ENCODE data around the gene GOLPH3.

Gene GOLPH3

DNA sequence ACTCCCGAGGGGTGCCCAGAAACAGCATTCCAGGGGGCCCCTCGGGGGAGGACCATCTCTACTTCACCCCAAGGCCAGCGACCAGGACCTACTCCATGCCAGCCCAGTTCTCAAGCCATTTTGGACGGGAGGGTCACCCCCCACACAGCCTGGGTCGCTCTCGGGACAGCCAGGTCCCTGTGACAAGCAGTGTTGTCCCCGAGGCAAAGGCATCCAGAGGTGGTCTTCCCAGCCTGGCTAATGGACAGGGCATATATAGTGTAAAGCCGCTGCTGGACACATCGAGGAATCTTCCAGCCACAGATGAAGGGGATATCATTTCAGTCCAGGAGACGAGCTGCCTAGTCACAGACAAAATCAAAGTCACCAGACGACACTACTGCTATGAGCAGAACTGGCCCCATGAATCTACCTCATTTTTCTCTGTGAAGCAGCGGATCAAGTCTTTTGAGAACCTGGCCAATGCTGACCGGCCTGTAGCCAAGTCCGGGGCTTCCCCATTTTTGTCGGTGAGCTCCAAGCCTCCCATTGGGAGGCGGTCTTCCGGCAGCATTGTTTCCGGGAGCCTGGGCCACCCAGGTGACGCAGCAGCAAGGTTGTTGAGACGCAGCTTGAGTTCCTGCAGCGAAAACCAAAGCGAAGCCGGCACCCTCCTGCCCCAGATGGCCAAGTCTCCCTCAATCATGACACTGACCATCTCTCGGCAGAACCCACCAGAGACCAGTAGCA, 83.9 kb downstream of the GOLPH3 start:
- Histone ChIP-seq H3K9ac (no peak overlapping the region), H2AFZ (ENCODE audit: low read depth) (no peak overlapping the region), H3K4me2 (no peak overlapping the region), H3K36me3 (ENCODE audit: insufficient read depth) (no peaks in the 10 kb centered on the region), H3K4me1 (ENCODE audit: low read depth, poor library complexity, severe bottlenecking) (peaks cover 15% of the 10 kb centered on the region), H3K79me2 (ENCODE audit: insufficient read depth, low read depth) (no peaks in the 10 kb centered on the region), H3K27ac (no peak overlapping the region), H4K20me1 (ENCODE audit: insufficient read depth) (no peaks in the 10 kb centered on the region), H3K27me3 (ENCODE audit: insufficient read depth, low read depth) (no peaks in the 10 kb centered on the region), H3K4me3 (IDR thresholded peaks at IDR 0.05; ENCODE audit: insufficient read depth, low read depth, low read length) (no peak overlapping the region)
- TF ChIP-seq, protein P1, sequence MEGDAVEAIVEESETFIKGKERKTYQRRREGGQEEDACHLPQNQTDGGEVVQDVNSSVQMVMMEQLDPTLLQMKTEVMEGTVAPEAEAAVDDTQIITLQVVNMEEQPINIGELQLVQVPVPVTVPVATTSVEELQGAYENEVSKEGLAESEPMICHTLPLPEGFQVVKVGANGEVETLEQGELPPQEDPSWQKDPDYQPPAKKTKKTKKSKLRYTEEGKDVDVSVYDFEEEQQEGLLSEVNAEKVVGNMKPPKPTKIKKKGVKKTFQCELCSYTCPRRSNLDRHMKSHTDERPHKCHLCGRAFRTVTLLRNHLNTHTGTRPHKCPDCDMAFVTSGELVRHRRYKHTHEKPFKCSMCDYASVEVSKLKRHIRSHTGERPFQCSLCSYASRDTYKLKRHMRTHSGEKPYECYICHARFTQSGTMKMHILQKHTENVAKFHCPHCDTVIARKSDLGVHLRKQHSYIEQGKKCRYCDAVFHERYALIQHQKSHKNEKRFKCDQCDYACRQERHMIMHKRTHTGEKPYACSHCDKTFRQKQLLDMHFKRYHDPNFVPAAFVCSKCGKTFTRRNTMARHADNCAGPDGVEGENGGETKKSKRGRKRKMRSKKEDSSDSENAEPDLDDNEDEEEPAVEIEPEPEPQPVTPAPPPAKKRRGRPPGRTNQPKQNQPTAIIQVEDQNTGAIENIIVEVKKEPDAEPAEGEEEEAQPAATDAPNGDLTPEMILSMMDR (conservative IDR thresholded peaks at IDR 0.05; ENCODE audit: low read depth, low read length) = no peak

DNA sequence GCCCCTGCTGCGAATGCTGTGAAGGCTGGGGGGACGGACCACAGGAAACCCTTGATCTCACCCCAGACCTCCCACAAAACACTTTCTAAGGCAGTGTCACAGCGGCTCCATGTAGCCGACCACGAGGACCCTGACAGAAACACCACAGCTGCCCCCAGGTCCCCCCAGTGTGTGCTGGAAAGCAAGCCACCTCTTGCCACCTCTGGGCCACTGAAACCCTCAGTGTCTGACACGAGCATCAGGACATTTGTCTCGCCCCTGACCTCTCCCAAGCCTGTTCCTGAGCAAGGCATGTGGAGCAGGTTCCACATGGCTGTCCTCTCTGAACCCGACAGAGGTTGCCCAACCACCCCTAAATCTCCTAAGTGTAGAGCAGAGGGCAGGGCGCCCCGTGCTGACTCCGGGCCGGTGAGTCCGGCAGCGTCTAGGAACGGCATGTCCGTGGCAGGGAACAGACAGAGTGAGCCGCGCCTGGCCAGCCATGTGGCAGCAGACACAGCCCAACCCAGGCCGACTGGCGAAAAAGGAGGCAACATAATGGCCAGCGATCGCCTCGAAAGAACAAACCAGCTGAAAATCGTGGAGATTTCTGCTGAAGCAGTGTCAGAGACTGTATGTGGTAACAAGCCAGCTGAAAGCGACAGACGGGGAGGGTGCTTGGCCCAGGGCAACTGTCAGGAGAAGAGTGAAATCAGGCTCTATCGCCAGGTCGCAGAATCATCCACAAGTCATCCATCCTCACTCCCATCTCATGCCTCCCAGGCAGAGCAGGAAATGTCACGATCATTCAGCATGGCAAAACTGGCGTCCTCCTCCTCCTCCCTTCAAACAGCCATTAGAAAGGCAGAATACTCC, 84.7 kb downstream of the GOLPH3 start:
- no peaks in the 10 kb centered on the region for H3K79me2 ChIP-seq (ENCODE audit: insufficient read depth, low read depth)
- H3K4me2 ChIP-seq = no peak overlapping the region
- no peaks in the 10 kb centered on the region for H3K36me3 ChIP-seq (ENCODE audit: insufficient read depth)
- H2AFZ ChIP-seq (ENCODE audit: low read depth) = no peak overlapping the region
- peaks cover 15% of the 10 kb centered on the region for H3K4me1 ChIP-seq (ENCODE audit: low read depth, poor library complexity, severe bottlenecking)
- no peak overlapping the region for H3K9ac ChIP-seq
- no peak overlapping the region for H3K27ac ChIP-seq
- H3K4me3 ChIP-seq (IDR thresholded peaks at IDR 0.05; ENCODE audit: insufficient read depth, low read depth, low read length) = no peak overlapping the region
- no peaks in the 10 kb centered on the region for H3K27me3 ChIP-seq (ENCODE audit: insufficient read depth, low read depth)
- no peaks in the 10 kb centered on the region for H4K20me1 ChIP-seq (ENCODE audit: insufficient read depth)
- TF ChIP-seq, protein P1 (conservative IDR thresholded peaks at IDR 0.05; ENCODE audit: low read depth, low read length) = no peak

DNA sequence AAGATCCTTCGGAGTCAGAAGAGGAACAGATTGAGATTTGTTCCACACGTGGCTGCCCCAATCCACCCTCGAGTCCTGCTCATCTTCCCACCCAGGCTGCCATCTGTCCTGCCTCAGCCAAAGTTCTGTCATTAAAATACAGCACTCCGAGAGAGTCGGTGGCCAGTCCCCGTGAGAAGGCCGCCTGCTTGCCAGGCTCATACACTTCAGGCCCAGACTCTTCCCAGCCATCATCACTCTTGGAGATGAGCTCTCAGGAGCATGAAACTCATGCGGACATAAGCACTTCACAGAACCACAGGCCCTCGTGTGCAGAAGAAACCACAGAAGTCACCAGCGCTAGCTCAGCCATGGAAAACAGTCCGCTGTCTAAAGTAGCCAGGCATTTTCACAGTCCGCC, 85.9 kb downstream of the GOLPH3 start:
- no peaks in the 10 kb centered on the region for H3K36me3 ChIP-seq (ENCODE audit: insufficient read depth)
- TF ChIP-seq, protein P1 (conservative IDR thresholded peaks at IDR 0.05; ENCODE audit: low read depth, low read length) = no peak

DNA sequence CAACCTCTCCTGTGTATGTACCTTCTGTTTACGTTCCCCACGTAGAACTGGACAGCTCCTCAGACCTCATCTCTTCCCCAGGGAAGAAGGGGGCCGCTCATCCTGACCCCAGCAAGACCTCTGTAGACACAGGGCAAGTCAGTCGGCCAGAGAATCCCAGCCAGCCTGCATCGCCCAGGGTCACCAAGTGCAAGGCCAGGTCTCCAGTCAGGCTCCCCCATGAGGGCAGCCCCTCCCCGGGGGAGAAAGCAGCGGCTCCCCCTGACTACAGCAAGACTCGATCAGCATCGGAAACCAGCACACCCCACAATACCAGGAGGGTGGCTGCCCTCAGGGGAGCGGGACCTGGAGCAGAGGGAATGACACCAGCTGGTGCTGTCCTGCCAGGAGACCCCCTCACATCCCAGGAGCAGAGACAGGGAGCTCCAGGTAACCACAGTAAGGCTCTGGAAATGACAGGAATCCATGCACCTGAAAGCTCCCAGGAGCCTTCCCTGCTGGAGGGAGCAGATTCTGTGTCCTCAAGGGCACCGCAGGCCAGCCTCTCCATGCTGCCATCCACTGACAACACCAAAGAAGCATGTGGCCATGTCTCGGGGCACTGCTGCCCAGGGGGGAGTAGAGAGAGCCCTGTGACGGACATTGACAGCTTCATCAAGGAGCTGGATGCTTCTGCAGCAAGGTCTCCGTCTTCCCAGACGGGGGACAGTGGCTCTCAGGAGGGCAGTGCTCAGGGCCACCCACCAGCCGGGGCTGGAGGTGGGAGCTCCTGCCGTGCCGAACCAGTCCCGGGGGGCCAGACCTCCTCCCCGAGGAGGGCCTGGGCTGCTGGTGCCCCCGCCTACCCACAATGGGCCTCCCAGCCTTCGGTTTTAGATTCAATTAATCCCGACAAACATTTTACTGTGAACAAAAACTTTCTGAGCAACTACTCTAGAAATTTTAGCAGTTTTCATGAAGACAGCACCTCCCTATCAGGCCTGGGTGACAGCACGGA, 86.7 kb downstream of the GOLPH3 start:
- H3K9ac ChIP-seq = no peak overlapping the region
- no peak overlapping the region for H3K4me2 ChIP-seq
- no peaks in the 10 kb centered on the region for H3K79me2 ChIP-seq (ENCODE audit: insufficient read depth, low read depth)
- H3K27me3 ChIP-seq (ENCODE audit: insufficient read depth, low read depth) = no peaks in the 10 kb centered on the region
- no peak overlapping the region for H3K27ac ChIP-seq
- H3K4me1 ChIP-seq (ENCODE audit: low read depth, poor library complexity, severe bottlenecking) = peaks cover under 1% of the 10 kb centered on the region
- TF ChIP-seq, protein P1 (conservative IDR thresholded peaks at IDR 0.05; ENCODE audit: low read depth, low read length) = no peak
- no peaks in the 10 kb centered on the region for H4K20me1 ChIP-seq (ENCODE audit: insufficient read depth)
- no peaks in the 10 kb centered on the region for H3K36me3 ChIP-seq (ENCODE audit: insufficient read depth)
- no peak overlapping the region for H2AFZ ChIP-seq (ENCODE audit: low read depth)
- no peak overlapping the region for H3K4me3 ChIP-seq (IDR thresholded peaks at IDR 0.05; ENCODE audit: insufficient read depth, low read depth, low read length)

More for the DNA sequence above, 85.9 kb downstream of the GOLPH3 start:
- peaks cover 9% of the 10 kb centered on the region for H3K4me1 ChIP-seq (ENCODE audit: low read depth, poor library complexity, severe bottlenecking)
- H4K20me1 ChIP-seq (ENCODE audit: insufficient read depth) = no peaks in the 10 kb centered on the region
- no peak overlapping the region for H3K4me3 ChIP-seq (IDR thresholded peaks at IDR 0.05; ENCODE audit: insufficient read depth, low read depth, low read length)
- no peaks in the 10 kb centered on the region for H3K27me3 ChIP-seq (ENCODE audit: insufficient read depth, low read depth)
- no peak overlapping the region for H3K27ac ChIP-seq
- H2AFZ ChIP-seq (ENCODE audit: low read depth) = no peak overlapping the region
- H3K79me2 ChIP-seq (ENCODE audit: insufficient read depth, low read depth) = no peaks in the 10 kb centered on the region
- H3K4me2 ChIP-seq = no peak overlapping the region
- H3K9ac ChIP-seq = no peak overlapping the region

Data from KMS-11 (cell line).